OCI-LY1 (cell line): Measurements from ENCODE around the gene DTL.
A peak's percentile ranks its signal among the peaks of the same experiment; 100 is the strongest.

Source experiments
- H2AFZ ChIP-seq: fragments of 200-600 bp; sonication (generic), shearing (Covaris generic); 2 replicates; pipeline ENCODE4 v1.6.0; 2014; ENCODE audit warnings: antibody characterized with exemption, mild to moderate bottlenecking, low read length
- H3F3A ChIP-seq: fragments of 200-600 bp; sonication (generic), shearing (Covaris generic); 2 replicates; pipeline ENCODE4 v1.6.0; 2014; ENCODE audit warnings: mild to moderate bottlenecking, antibody characterized with exemption, low read length, moderate library complexity; ENCODE audit not compliant: insufficient read depth
- H3K27ac ChIP-seq: fragments of 200-600 bp; sonication (generic); 2 replicates; pipeline ENCODE4 v1.5.1; 2014; ENCODE audit warnings: low read length, mixed run types, mild to moderate bottlenecking, low read depth; ENCODE audit not compliant: poor library complexity, severe bottlenecking
- H3K27me3 ChIP-seq: fragments of 200-600 bp; sonication (generic); 2 replicates; pipeline ENCODE4 v1.6.0; 2014; ENCODE audit warnings: antibody characterized with exemption, mild to moderate bottlenecking, low read length, moderate library complexity; ENCODE audit not compliant: insufficient read depth
- H3K36me3 ChIP-seq: fragments of 200-600 bp; sonication (generic); 2 replicates; pipeline ENCODE4 v1.6.1; 2014; ENCODE audit warnings: mild to moderate bottlenecking, antibody characterized with exemption, low read length, moderate library complexity, mixed read lengths; ENCODE audit not compliant: insufficient read depth
- H3K4me1 ChIP-seq: fragments of 200-600 bp; sonication (generic); 2 replicates; pipeline ENCODE4 v1.5.1; 2014; ENCODE audit warnings: mild to moderate bottlenecking, low read length, moderate library complexity; ENCODE audit not compliant: insufficient read depth, severe bottlenecking
- H3K4me2 ChIP-seq: fragments of 200-600 bp; sonication (generic), shearing (Covaris generic); 2 replicates; pipeline ENCODE4 v1.6.1; 2014; ENCODE audit warnings: low read length
- H3K4me3 ChIP-seq: fragments of 200-600 bp; sonication (generic); 2 replicates; pipeline ENCODE4 v1.5.1; 2014; ENCODE audit warnings: low read length, low read depth, mild to moderate bottlenecking, mixed read lengths; ENCODE audit not compliant: poor library complexity, severe bottlenecking
- H3K79me2 ChIP-seq: fragments of 200-600 bp; shearing (Covaris generic); 2 replicates; pipeline ENCODE4 v1.6.1; 2016; ENCODE audit warnings: mixed run types, low read length, mixed read lengths; ENCODE audit not compliant: insufficient read depth
- H3K9ac ChIP-seq: fragments of 200-600 bp; sonication (generic), shearing (Covaris generic); 2 replicates; pipeline ENCODE4 v1.6.1; 2014; ENCODE audit warnings: mild to moderate bottlenecking, low read length, mixed read lengths
- H3K9me2 ChIP-seq: fragments of 200-600 bp; sonication (generic), shearing (Covaris generic); 2 replicates; pipeline ENCODE4 v1.6.1; 2014; ENCODE audit warnings: low read depth, mild to moderate bottlenecking, low read length, mixed read lengths
- H3K9me3 ChIP-seq: fragments of 200-600 bp; shearing (Covaris generic); 2 replicates; pipeline ENCODE4 v1.6.1; 2014; ENCODE audit warnings: low read length, mixed read lengths
- H4K20me1 ChIP-seq: fragments of 200-600 bp; sonication (generic), shearing (Covaris generic); 2 replicates; pipeline ENCODE4 v1.6.0; 2016; ENCODE audit warnings: mild to moderate bottlenecking, low read length; ENCODE audit not compliant: insufficient read depth
- CTCF ChIP-seq: fragments of 200-600 bp; sonication (generic), shearing (Covaris generic); IDR thresholded peaks from 2 replicates; pipeline ENCODE4 v1.5.1; 2017; ENCODE audit warnings: mild to moderate bottlenecking, antibody characterized with exemption, low read length, moderate library complexity, mixed read lengths
- EZH2 ChIP-seq: fragments of 200-600 bp; sonication (generic), shearing (Covaris generic); IDR thresholded peaks from 2 replicates; pipeline ENCODE4 v1.8.0; 2017; ENCODE audit warnings: borderline replicate concordance, mixed run types, mild to moderate bottlenecking, antibody characterized with exemption, low read length, moderate library complexity, mixed read lengths

Gene DTL

GRCh38 chr1:212037900-212038299 lies 2.4 kb downstream of the DTL start:
- TF ChIP-seq CTCF = no peak
- no peak for TF ChIP-seq EZH2
- Histone ChIP-seq H3F3A (no peaks in the 10 kb centered on the region), H2AFZ (no peak overlapping the region), H3K9ac (no peak overlapping the region; the same call in 1 of the 2 replicates), H3K36me3 (peaks cover 46% of the 10 kb centered on the region), H3K4me3 (peak overlapping the region; percentile 89), H3K27me3 (no peaks in the 10 kb centered on the region), H4K20me1 (no peaks in the 10 kb centered on the region), H3K4me1 (peaks cover 58% of the 10 kb centered on the region), H3K9me3 (no peaks in the 10 kb centered on the region), H3K4me2 (peak overlapping the region; percentile 86), H3K27ac (no peak overlapping the region), H3K79me2 (peaks cover 83% of the 10 kb centered on the region), H3K9me2 (no peaks in the 10 kb centered on the region)

GRCh38 chr1:212039622-212040021 lies 4.1 kb downstream of the DTL start:
- no peak overlapping the region for H2AFZ ChIP-seq
- TF ChIP-seq CTCF (no peak), EZH2 (no peak)
- H3F3A ChIP-seq = no peaks in the 10 kb centered on the region
- no peaks in the 10 kb centered on the region for H4K20me1 ChIP-seq
- peaks cover 72% of the 10 kb centered on the region for H3K79me2 ChIP-seq
- H3K9me3 ChIP-seq = no peaks in the 10 kb centered on the region
- no peak overlapping the region for H3K9ac ChIP-seq
- H3K4me2 ChIP-seq = peak overlapping the region; percentile 16; the same call in 1 of the 2 replicates
- H3K27me3 ChIP-seq = no peaks in the 10 kb centered on the region
- no peaks in the 10 kb centered on the region for H3K9me2 ChIP-seq
- peaks cover 55% of the 10 kb centered on the region for H3K36me3 ChIP-seq
- no peak overlapping the region for H3K4me3 ChIP-seq
- peaks cover 44% of the 10 kb centered on the region for H3K4me1 ChIP-seq
- no peak overlapping the region for H3K27ac ChIP-seq

GRCh38 chr1:212040629-212041412 lies 5.3 kb downstream of the DTL start:
- Histone ChIP-seq H3K27me3 (no peaks in the 10 kb centered on the region), H3K4me1 (peaks cover 44% of the 10 kb centered on the region), H3F3A (no peaks in the 10 kb centered on the region), H3K36me3 (peaks cover 67% of the 10 kb centered on the region), H3K9ac (no peak overlapping the region), H3K9me3 (no peaks in the 10 kb centered on the region), H3K4me2 (peak overlapping the region; percentile 20; the same call in 1 of the 2 replicates), H3K9me2 (no peaks in the 10 kb centered on the region), H4K20me1 (no peaks in the 10 kb centered on the region), H3K4me3 (peak overlapping the region; percentile 6), H3K27ac (no peak overlapping the region), H2AFZ (no peak overlapping the region), H3K79me2 (peaks cover 72% of the 10 kb centered on the region)
- TF ChIP-seq CTCF (no peak), EZH2 (no peak)
